H9 (cell line): Measurements from ENCODE around the gene HS3ST4. TPM values are rescaled to one million over a fixed set of nuclear protein-coding genes. Genes with fewer than 3 reads are reported as not detected.

Source experiments
- DNase-seq: peaks from one replicate; pipeline ENCODE4 v3.0.0-alpha.2; 2017
- H2AFZ ChIP-seq: one replicate; pipeline ENCODE4 v1.6.1; 2013; ENCODE audit warnings: mild to moderate bottlenecking, low read length, control low read depth, moderate library complexity
- H2AK5ac ChIP-seq: 2 replicates; pipeline ENCODE4 v1.6.1; 2013; ENCODE audit warnings: low read length, control low read depth, mixed read lengths; ENCODE audit not compliant: insufficient read length
- H2BK120ac ChIP-seq: one replicate; pipeline ENCODE4 v1.6.1; 2013; ENCODE audit warnings: low read depth, mild to moderate bottlenecking, low read length, control low read depth, inconsistent platforms; ENCODE audit not compliant: poor library complexity, severe bottlenecking
- H2BK12ac ChIP-seq: 2 replicates; pipeline ENCODE4 v1.6.1; 2013; ENCODE audit warnings: low read length, control low read depth, mixed read lengths, low read depth; ENCODE audit not compliant: insufficient read length
- H2BK15ac ChIP-seq: 2 replicates; pipeline ENCODE4 v1.6.1; 2013; ENCODE audit warnings: low read depth, low read length, control low read depth
- H2BK20ac ChIP-seq: one replicate; pipeline ENCODE4 v1.6.1; 2013; ENCODE audit warnings: low read depth, mild to moderate bottlenecking, low read length, control low read depth, inconsistent platforms; ENCODE audit not compliant: poor library complexity, severe bottlenecking
- H2BK5ac ChIP-seq: 2 replicates; pipeline ENCODE4 v1.6.1; 2013; ENCODE audit warnings: low read length, control low read depth, mixed read lengths; ENCODE audit not compliant: insufficient read length
- H3K14ac ChIP-seq: 2 replicates; pipeline ENCODE4 v1.6.1; 2013; ENCODE audit warnings: low read length, control low read depth; ENCODE audit not compliant: insufficient read depth
- H3K18ac ChIP-seq: 2 replicates; pipeline ENCODE4 v1.6.1; 2013; ENCODE audit warnings: low read depth, mild to moderate bottlenecking, mixed read lengths, low read length, control low read depth; ENCODE audit not compliant: insufficient read length
- H3K23ac ChIP-seq: 2 replicates; pipeline ENCODE4 v1.6.1; 2013; ENCODE audit warnings: low read length, control low read depth, mixed read lengths, low read depth; ENCODE audit not compliant: insufficient read length
- H3K23me2 ChIP-seq: 2 replicates; pipeline ENCODE4 v1.6.1; 2013; ENCODE audit warnings: low read depth, mild to moderate bottlenecking, mixed read lengths, low read length, control low read depth; ENCODE audit not compliant: insufficient read length, poor library complexity, severe bottlenecking
- H3K27ac ChIP-seq: 2 replicates; pipeline ENCODE4 v1.5.1; 2013; ENCODE audit warnings: low read length, control low read depth, mixed read lengths, low read depth; ENCODE audit not compliant: insufficient read length
- H3K27me3 ChIP-seq: 2 replicates; pipeline ENCODE4 v1.6.1; 2013; ENCODE audit warnings: low read length, control low read depth, inconsistent platforms; ENCODE audit not compliant: insufficient read depth
- H3K4ac ChIP-seq: 2 replicates; pipeline ENCODE4 v1.6.1; 2013; ENCODE audit warnings: low read depth, mild to moderate bottlenecking, control low read depth, inconsistent platforms, low read length, moderate library complexity
- H3K4me1 ChIP-seq: 2 replicates; pipeline ENCODE4 v1.6.1; 2013; ENCODE audit warnings: low read length, control low read depth, inconsistent platforms; ENCODE audit not compliant: insufficient read depth
- H3K4me2 ChIP-seq: 2 replicates; pipeline ENCODE4 v1.6.1; 2013; ENCODE audit warnings: low read length, control low read depth, mixed read lengths; ENCODE audit not compliant: insufficient read length, insufficient read depth
- H3K56ac ChIP-seq: 2 replicates; pipeline ENCODE4 v1.6.1; 2013; ENCODE audit warnings: low read depth, mild to moderate bottlenecking, mixed read lengths, low read length, control low read depth; ENCODE audit not compliant: insufficient read length
- H3K79me1 ChIP-seq: 2 replicates; pipeline ENCODE4 v1.6.1; 2013; ENCODE audit warnings: low read depth, mild to moderate bottlenecking, moderate library complexity, low read length, control low read depth, inconsistent platforms; ENCODE audit not compliant: insufficient read depth, poor library complexity, severe bottlenecking
- H3K79me2 ChIP-seq: 2 replicates; pipeline ENCODE4 v1.6.1; 2013; ENCODE audit warnings: low read length, control low read depth, inconsistent platforms; ENCODE audit not compliant: insufficient read depth
- H3K9ac ChIP-seq: 2 replicates; pipeline ENCODE4 v1.6.1; 2013; ENCODE audit warnings: low read length, control low read depth, mixed read lengths; ENCODE audit not compliant: insufficient read length; ENCODE audit errors: extremely low read depth
- H3K9me3 ChIP-seq: one replicate; pipeline ENCODE4 v1.6.1; 2013; ENCODE audit warnings: low read depth, low read length, inconsistent platforms; ENCODE audit not compliant: control insufficient read depth
- H3T11ph ChIP-seq: one replicate; pipeline ENCODE4 v1.6.1; 2013; ENCODE audit warnings: mild to moderate bottlenecking, low read length, control low read depth, inconsistent platforms
- H4K20me1 ChIP-seq: one replicate; pipeline ENCODE4 v1.6.1; 2013; ENCODE audit not compliant: control insufficient read depth, insufficient read length, insufficient read depth
- H4K5ac ChIP-seq: 2 replicates; pipeline ENCODE4 v1.6.1; 2013; ENCODE audit warnings: low read depth, mild to moderate bottlenecking, mixed read lengths, low read length, control low read depth; ENCODE audit not compliant: insufficient read length
- H4K8ac ChIP-seq: replicated peaks from 2 replicates; pipeline ENCODE4 v1.6.1; 2013; ENCODE audit warnings: low read length, control low read depth, mixed read lengths, low read depth; ENCODE audit not compliant: insufficient read length
- H4K91ac ChIP-seq: 2 replicates; pipeline ENCODE4 v1.6.1; 2013; ENCODE audit warnings: low read depth, mild to moderate bottlenecking, moderate library complexity, mixed read lengths, low read length, control low read depth; ENCODE audit not compliant: insufficient read length
- H3K27ac Mint-ChIP-seq, 3 experiments: 2 replicates in 2 of 3; 3 replicates in 1 of 3; pipeline ENCODE4 v1.8.0; 2020 to 2021; ENCODE audit warnings: mixed read lengths in 3 of 3, mild to moderate bottlenecking in 1 of 3, moderate library complexity in 1 of 3
- H3K27me3 Mint-ChIP-seq: 2 replicates; pipeline ENCODE4 v1.8.0; 2021; ENCODE audit warnings: low read depth, mild to moderate bottlenecking, moderate library complexity, mixed read lengths
- H3K36me3 Mint-ChIP-seq, 3 experiments: 2 replicates in 2 of 3; 3 replicates in 1 of 3; pipeline ENCODE4 v1.8.0; 2020 to 2021; ENCODE audit warnings: low read depth in 3 of 3, mixed read lengths in 3 of 3; ENCODE audit not compliant: insufficient read depth in 1 of 3
- H3K4me1 Mint-ChIP-seq, 2 experiments: 2 replicates each; pipeline ENCODE4 v1.8.0; 2020; ENCODE audit warnings: mixed read lengths in 2 of 2
- H3K4me3 Mint-ChIP-seq, 2 experiments: 2 replicates in 1 of 2; 3 replicates in 1 of 2; pipeline ENCODE4 v1.8.0; 2020 to 2021; ENCODE audit warnings: mild to moderate bottlenecking in 2 of 2, mixed read lengths in 2 of 2, moderate library complexity in 1 of 2
- H3K9me3 Mint-ChIP-seq, 2 experiments: 2 replicates in 1 of 2; 3 replicates in 1 of 2; pipeline ENCODE4 v1.8.0; 2020; ENCODE audit warnings: mild to moderate bottlenecking in 2 of 2, mixed read lengths in 2 of 2, moderate library complexity in 1 of 2
- CTCF ChIP-seq: fragments of 200-600 bp; sonication (generic); conservative IDR thresholded peaks from 3 replicates; pipeline ENCODE4 v1.8.0; 2021; ENCODE audit warnings: antibody characterized with exemption, mild to moderate bottlenecking
- WGBS: extraction: QIAGEN DNeasy Blood & Tissue Kit; methylation state at CpG from one replicate; pipeline ENCODE4 v1.1.7; 2013; ENCODE audit warnings: missing lambda C conversion rate, low lambda C conversion rate, mixed read lengths; ENCODE audit not compliant: insufficient read length; ENCODE audit errors: extremely low coverage; 5-methylcytosine and 5-hydroxymethylcytosine counted together
- total RNA-seq: library from RNA; stranded (reverse); gene quantifications from 2 replicates; pipeline ENCODE4 v1.2.1, GENCODE V29; 2021

Gene HS3ST4
- total RNA-seq, 1 experiment from 2014 or later: 1.7 TPM

GRCh38 chr16:25817295-25817694 is 125.5 kb downstream of the HS3ST4 start:
- no CpG with 5 or more reads among the region's 6 CpGs for WGBS
- no peak for DNase-seq
- H2BK120ac ChIP-seq: no peak overlapping the region
- no peak overlapping the region for H4K8ac ChIP-seq
- no peak overlapping the region for H2AFZ ChIP-seq
- H3T11ph ChIP-seq: no peak overlapping the region
- Mint-ChIP-seq H3K4me3 (no peak overlapping the region), H3K27ac (no peak overlapping the region), H3K4me1 (no peaks in the 10 kb centered on the region), H3K36me3 (no peaks in the 10 kb centered on the region), H3K9me3 (no peaks in the 10 kb centered on the region), H3K27me3 (no peaks in the 10 kb centered on the region)
- H3K23me2 ChIP-seq: no peaks in the 10 kb centered on the region
- no peak overlapping the region for H2BK12ac ChIP-seq
- no peak overlapping the region for H3K27ac ChIP-seq
- no peak overlapping the region for H3K18ac ChIP-seq
- H2BK15ac ChIP-seq: no peak overlapping the region
- no peak overlapping the region for H3K14ac ChIP-seq
- H2BK5ac ChIP-seq: no peak overlapping the region
- H4K91ac ChIP-seq: no peak overlapping the region
- H3K9ac ChIP-seq: no peak overlapping the region
- no peak for TF ChIP-seq CTCF
- H4K5ac ChIP-seq: no peak overlapping the region
- H3K56ac ChIP-seq: no peak overlapping the region
- H3K27me3 ChIP-seq: no peaks in the 10 kb centered on the region
- no peaks in the 10 kb centered on the region for H3K4me1 ChIP-seq
- H3K79me1 ChIP-seq: no peaks in the 10 kb centered on the region
- no peak overlapping the region for H3K23ac ChIP-seq
- H3K9me3 ChIP-seq: no peaks in the 10 kb centered on the region
- H2AK5ac ChIP-seq: no peak overlapping the region
- H3K4ac ChIP-seq: no peak overlapping the region
- no peaks in the 10 kb centered on the region for H3K79me2 ChIP-seq
- H3K4me2 ChIP-seq: no peak overlapping the region
- H2BK20ac ChIP-seq: no peak overlapping the region
- no peaks in the 10 kb centered on the region for H4K20me1 ChIP-seq
